Middle frontal gyrus (tissue), 1 donor: ENCODE results near the gene PCDHA10.

Experiments
- DNase-seq: peaks from one replicate; pipeline ENCODE4 v3.0.0-alpha.2; 2015; ENCODE audit warnings: low spot score; ENCODE audit errors: extremely low spot score

The PCDHA10 gene

DNA sequence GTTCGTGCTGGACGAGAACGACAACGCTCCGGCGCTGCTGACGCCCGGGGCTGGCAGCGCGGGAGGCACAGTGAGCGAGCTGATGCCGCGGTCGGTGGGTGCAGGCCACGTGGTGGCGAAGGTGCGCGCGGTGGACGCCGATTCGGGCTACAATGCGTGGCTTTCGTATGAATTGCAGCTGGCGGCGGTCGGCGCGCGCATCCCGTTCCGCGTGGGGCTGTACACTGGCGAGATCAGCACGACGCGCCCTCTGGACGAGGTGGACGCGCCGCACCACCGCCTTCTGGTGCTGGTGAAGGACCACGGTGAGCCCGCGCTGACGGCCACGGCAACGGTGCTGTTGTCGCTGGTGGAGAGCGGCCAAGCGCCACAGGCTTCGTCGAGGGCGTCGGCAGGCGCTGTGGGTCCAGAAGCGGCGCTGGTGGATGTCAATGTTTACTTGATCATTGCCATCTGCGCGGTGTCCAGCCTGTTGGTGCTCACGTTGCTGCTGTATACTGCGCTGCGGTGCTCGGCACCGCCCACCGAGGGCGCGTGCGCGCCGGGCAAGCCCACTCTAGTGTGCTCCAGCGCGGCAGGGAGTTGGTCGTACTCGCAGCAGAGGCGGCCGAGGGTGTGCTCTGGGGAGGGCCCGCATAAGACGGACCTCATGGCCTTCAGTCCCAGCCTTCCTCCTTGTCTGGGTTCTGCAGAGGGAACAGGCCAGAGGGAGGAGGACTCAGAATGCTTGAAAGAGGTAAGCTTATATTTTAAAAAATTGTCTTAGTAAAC lies 28.4 kb downstream of the PCDHA10 start:
- no peak for DNase-seq

DNA sequence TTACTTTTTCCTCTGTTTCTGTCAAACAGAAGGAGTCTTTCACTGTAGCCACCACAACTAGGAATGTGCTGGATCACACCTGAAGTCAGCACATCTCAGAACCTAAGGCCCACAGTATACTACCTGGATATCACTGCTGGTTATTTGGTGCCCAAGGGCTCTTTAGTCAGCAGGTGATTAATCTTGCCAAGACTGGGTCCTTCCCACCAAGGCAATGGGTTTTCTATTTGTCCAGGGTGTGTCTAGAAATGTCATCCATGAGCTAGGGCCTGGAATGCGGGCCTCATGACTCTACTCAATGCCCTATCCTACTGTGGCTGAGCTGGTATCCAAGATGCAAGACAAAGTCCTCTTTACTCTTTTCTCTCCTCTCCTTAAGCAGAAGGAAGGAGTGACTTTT lies 60.6 kb downstream of the PCDHA10 start:
- no peak for DNase-seq
